Fibroblast of skin of left biceps (primary cell): ENCODE data around the gene POR.
"Not testable (repeated sequence)": the region's sequence is repeated elsewhere in the genome, so short reads cannot be mapped to it uniquely, and the experiment has no call there.

Experiments used
- DNase-seq, 2 experiments: peaks; one replicate each; pipeline ENCODE4 v3.0.0-alpha.2; 2013; ENCODE audit warnings: low read depth in 2 of 2

Gene POR

GRCh38 chr7:75914655-75915415 is at the start of gene POR:
POR (plus strand) TSS chr7:75915155; CDS start chr7:75954002, 38,847 bp downstream.
- DNase-seq, result peak; percentile 84 to 86

GRCh38 chr7:75866114-75866488 is 48.9 kb upstream of the POR start:
- DNase-seq, result no peak

GRCh38 chr7:75866489-75867389 is 48.2 kb upstream of the POR start:
- DNase-seq, result no peak

- no peak for DNase-seq
Observed at GRCh38 chr7:75867390-75867717, 47.6 kb upstream of the POR start.

GRCh38 chr7:75868153-75868552 is 46.8 kb upstream of the POR start:
- no peak for DNase-seq

- no peak for DNase-seq
Observed at GRCh38 chr7:75869776-75870379, 45.1 kb upstream of the POR start.

- no peak for DNase-seq
Observed at GRCh38 chr7:75870557-75871161, 44.3 kb upstream of the POR start.

- no peak for DNase-seq
Observed at GRCh38 chr7:75872073-75872782, 42.7 kb upstream of the POR start.

- not testable (repeated sequence) for DNase-seq
Observed at GRCh38 chr7:75874180-75874579, 40.8 kb upstream of the POR start.

GRCh38 chr7:75875113-75876080 is 39.6 kb upstream of the POR start:
- no peak for DNase-seq

GRCh38 chr7:75876126-75876881 is 38.7 kb upstream of the POR start:
- no peak for DNase-seq

- no peak for DNase-seq
Observed at GRCh38 chr7:75878312-75878768, 36.6 kb upstream of the POR start.

- DNase-seq, result peak; percentile 79 to 84
Observed at GRCh38 chr7:75878769-75879611, 36.0 kb upstream of the POR start, which contains the start of gene RHBDD2. RHBDD2 (plus strand) TSS chr7:75879034; CDS start chr7:75879083, 49 bp downstream.

- DNase-seq, result peak in 1 of 2 experiments; percentile 12
Observed at GRCh38 chr7:75879771-75880184, 35.2 kb upstream of the POR start.

- no peak for DNase-seq
Observed at GRCh38 chr7:75880242-75880641, 34.7 kb upstream of the POR start.

GRCh38 chr7:75881436-75882095 is 33.4 kb upstream of the POR start:
- DNase-seq, result no peak

GRCh38 chr7:75883265-75883824 is 31.6 kb upstream of the POR start:
- not testable (repeated sequence) for DNase-seq
